GM18907 (cell line): Measurements from ENCODE around the gene ASPN.
A peak's percentile ranks its signal among the peaks of the same experiment; 100 is the strongest.

ENCODE experiments used
- ATAC-seq: cut with Tn5 transposase; IDR thresholded peaks from one replicate; pipeline ENCODE4 v1.9.1; 2021; ENCODE audit warnings: mild to moderate bottlenecking, moderate library complexity; ENCODE audit not compliant: unreplicated experiment

Gene ASPN

DNA sequence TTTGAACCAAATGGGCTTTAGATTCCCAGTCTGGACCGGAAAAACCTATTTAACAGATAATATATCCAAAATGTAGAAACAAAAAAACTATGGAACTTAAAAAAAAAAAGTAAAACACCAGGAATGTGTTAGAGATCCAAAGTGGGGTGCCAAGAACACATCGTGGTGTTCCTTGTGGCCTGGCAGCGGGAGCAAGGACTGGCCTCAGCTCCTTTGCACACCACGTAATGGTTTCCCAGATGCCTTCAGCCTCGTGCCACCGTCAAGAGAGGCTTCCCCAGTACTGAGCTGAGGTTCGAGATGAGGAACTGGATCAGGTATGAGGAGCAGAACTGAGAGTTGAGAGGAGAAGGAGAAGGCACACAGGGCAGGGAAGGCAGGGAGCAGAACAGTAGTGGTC is 3.5 kb downstream of the ASPN start:
- ATAC-seq = no peak

DNA sequence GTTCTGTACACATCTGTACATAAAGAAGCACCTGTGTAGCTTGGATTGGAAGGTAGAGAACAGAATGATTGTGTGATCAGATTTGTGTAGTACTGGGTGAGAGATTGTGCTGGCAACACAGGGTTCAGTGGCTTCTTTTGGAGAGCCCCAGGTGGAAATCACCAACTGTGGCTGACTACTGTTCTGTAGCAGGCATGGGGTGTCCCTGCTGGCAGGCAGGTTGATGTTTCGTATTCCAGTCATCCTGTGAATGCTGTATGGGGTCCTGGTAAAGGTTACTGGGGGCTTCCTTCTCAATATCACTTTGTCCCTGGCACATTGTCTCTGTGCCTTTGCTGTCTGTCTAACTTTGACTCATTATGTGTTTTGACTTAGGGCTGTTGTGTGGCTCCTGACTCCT is 5.3 kb downstream of the ASPN start:
- peak; percentile 72 for ATAC-seq

DNA sequence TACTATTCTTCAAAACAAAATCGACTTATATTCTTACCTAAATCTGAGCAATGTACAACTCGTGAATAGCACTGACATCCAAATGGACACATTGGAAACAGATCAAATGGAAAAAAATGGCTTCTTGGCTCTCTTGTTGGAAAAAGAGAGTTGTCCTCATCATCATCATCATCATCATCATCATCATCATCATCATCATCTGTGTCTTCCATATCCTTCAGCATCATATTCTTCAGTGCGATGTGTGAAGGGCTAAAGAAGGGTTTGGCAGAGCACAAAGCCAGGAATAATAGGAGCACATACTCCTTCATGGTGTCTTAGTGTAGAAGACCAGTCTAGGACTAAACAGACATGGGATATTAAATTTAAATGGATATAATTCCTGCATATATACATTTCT is 7.7 kb downstream of the ASPN start:
- ATAC-seq = no peak

DNA sequence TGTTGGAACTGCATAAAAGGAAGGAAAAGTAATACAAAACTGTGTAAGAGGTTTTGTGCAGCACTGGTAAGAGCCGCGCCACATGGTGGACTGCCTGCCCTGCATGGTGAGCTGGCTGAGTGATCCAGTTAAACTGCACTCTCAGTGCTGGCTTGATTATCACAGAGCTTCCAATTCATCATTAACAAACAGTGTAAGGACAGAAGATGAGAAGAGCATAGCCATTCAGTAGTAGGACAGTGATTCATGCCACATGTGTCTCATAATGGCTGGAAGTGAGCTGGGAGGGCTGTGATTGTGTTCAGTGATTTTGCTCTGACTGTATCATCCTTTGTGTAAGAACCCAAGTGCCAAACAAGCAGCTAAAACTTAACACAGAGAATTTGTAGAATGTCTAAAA is 14.1 kb downstream of the ASPN start:
- ATAC-seq = no peak

DNA sequence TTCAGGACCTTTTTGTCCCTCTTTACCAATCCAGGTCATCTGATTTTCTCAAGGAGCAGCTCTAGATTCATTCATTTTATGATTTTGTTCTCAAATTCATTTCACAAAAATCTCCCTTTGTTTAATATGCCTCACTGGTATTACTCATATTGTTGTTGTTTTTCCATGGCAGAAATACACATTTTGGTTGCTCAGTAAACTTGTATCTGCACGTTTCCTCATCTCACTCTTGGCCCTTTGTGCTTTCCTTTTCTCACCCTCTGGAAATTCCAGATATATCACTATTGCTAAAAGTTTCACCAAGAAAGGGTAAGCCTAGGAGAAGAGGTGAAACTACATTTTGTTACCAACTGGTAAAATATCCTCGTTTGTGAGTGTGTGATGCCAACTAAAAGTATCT is 14.8 kb downstream of the ASPN start:
- ATAC-seq = no peak

DNA sequence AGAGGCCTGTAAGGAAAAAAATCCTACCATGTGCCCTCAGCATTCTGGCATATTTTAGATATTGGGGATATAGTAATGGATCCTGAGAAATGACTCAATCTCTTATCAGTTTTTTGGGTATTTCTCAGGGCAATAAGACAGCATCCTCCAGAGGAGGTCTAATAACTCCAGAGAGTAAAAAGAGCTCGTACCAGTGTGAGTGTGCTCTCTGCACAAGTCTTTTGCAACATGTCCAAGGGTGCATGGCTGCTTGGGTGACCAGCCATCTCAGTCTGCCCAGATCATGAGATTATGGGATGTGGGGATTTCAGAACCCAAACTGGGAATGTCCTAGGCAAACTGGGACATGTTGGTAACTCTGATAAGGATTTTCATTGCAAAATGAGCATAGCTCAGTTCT is 15.3 kb downstream of the ASPN start:
- no peak for ATAC-seq

DNA sequence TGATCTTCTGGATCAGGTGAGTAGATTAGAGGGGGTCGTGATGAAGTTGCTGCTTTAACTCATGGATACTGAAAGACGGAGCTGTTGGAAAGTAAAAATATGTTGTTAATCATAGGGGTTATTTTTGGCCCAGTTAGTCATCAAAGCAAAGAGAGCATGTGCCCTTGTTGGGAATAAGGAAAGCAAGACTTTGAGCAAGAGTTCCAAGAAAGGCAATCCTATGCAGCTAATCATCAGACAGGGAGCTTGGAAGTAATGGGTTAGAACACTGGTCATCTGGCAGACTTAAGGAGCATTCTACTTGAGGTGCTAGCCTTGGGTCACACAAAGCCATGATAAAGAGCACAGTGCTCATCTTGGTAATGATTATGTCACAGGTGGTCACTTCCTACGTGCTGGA is 18.3 kb downstream of the ASPN start:
- no peak for ATAC-seq

DNA sequence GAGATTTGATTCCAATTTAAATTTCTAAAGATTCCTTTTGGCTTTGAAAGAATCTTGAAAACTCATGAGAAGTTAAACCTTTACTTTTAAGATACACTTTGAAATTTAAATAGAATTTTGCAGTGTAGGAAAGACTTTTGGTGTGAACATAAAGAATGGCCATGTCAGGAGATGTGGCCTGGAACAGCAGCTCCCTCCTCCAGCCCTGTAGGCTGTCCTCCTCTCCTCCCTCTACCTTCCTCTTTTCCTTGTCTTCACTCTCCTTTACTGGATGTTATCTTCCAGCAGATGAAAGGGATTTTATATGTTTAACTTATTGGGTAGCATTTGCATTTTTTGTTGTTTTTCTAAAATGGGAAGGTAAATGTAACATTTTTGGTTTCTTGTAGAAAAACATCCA is 18.9 kb downstream of the ASPN start:
- no peak for ATAC-seq

DNA sequence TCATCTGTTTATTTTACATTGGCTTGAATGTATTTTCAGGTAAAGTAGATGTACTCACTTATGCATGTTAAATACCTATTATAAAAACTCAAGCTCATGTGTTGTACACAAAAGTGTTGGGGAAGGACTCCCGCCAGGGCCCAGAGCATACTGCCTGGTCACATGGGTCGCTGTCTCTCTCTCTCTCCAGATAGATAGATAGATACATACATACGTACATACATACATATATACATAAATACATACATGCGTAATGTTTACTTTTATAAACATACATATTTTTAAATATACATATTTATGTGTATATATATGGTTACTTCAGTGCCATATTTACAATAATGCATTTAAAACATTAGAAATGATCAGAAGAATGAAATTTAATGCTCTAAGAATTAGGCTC is 24.7 kb downstream of the ASPN start:
- no peak for ATAC-seq

DNA sequence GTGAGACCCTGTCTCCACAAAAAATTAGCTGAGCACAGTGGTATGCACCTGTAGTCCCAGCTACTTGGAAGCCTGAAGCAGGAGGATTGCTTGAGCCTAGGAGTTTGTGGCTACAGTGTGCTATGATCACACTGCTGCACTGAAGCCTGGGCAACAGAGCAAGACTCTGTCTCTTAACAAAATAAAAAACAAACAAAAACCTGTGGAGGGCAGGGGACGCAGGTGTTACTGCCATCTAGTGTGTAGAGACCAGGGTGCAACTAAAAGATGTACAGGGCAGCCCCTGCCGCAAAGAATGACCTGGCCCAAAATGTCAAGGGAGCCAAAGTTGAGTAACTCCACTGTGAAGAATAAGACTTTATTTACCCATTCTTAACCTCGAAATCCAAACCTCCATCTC is 27.1 kb downstream of the ASPN start:
- ATAC-seq = no peak

DNA sequence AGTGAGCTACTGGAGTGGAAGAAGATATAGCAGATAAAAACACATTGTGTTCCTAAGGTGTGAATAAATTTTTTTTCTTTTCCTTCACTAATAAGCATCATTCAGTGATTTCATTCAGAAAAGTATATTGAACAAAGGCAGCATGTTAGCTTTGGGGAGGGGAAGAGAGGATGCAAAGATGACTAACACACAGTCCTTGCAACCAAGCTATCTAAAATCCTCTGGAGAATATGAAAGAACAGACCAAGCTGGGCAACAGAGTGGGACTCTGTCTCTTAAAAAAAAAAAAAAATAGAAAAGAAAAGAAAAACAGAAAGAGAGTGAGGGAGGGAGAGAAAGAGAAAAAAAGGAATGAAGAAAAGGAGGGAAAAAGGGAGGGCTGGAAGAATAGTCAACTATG is 35.8 kb downstream of the ASPN start:
- ATAC-seq = no peak

DNA sequence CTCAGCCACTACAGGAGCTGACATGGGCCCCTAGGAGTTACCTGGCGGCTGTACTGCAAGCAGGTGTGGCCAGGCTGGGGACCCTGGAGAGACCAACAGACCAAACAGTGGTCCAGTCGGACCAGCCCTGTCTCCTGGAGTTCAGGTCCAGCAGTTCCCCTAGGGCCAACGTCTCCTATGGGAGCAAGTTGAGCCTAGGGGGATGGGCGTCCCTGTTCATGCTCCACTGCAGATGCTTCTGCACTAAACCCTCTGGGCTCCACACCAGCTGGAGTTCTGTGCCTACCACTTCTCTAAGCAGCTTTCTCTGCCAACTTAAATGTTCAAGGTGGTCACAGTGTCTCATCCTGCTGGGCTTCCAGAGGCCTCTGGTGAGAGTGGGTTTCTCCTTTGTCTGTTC is 37.5 kb downstream of the ASPN start:
- ATAC-seq = no peak

DNA sequence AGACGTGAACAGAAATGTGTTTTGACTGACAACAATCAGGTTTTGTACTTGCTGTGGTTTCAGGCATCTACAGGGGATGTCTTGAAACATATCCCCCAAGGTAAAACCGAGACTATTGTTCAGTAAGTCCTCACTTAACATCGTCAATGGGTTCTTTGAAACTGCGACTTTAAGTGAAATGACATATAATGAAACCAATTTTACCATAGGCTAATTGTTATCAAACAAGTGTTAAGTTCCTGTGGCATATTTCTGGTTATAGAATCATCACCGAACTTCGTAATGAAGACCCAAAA is 41.6 kb downstream of the ASPN start:
- no peak for ATAC-seq

DNA sequence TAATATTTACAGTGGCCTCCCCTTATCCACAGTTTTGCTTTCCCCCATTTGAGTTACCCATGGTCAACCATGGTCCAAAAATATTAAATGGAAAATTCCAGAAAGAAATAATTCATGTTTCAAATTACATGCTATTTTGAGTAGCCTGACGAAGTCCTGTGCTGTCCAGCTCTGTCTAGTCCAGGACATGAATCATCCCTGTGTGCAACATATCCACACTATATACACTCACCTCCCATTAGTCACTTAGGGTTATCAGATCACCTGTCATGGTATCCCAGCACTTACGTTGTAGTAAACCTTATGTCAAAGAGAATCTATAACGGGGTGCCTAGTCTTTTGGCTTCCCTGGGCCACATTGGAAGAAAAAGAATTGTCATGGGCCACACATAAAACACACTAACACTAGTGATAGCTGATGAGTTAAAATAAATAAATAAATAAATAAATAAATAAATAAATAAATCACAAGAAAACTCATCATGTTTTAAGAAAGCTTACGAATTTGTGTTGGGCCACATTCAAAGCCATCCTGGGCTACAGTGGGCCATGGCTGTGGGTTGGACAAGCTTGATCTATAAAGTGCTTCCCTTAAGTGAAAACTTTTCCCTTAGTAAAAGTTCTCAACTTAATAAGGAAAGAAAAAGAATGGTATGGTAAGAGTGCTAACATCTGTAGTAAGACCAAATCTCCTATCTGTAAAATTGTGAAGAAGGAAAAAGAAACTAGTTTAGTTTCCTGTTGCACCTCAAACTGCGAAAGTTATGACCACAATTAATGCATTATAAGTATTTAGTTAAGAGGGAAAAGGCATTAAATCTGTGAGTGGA is 42.2 kb downstream of the ASPN start:
- ATAC-seq = no peak

DNA sequence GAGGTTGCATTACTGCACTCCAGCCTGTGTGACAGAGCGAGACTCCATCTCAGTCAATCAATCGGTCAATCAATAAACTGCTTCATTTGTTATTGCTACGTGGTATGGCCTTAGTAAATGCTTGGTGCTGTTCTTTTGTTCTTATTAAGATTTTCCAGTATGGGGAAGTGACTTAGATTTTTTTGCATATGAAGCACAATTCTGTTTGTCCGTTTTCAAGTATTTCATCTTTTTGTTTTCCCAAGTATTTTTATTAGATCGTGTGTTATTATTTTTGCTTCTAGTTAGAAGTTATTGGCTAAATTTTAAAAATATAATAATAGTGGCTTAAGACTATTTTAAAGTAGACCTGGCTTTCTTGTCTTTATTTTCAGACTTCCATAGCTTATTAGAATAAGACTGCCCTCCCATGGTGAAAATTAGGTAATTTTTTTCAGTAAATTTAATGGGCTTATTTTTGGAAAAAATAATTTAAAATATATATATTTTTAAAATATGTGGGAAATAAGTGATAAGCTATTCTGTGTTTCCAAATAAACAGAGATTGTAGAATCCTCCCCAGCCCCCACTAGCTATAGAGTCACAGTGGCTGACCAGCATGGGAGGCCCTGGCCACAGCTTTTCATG is 43.3 kb downstream of the ASPN start:
- ATAC-seq = no peak

DNA sequence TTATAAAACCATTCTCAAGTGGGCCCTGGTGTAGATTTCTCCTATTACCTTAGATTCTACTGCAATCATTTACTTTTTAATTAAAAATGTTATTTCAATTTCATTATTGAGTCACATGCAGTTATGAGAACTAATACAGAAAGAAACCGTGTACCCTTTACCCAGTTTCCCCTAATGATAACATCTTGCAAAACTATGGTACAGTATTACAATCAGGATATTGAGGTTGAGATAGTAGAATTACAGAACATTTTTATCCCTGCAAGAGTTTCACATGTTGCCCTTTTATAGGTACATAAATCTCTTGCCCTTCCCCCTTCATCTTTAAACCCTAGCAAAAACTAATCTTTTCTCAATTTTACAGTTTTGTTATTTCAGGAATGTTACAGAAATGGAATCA is 47.0 kb downstream of the ASPN start:
- no peak for ATAC-seq

DNA sequence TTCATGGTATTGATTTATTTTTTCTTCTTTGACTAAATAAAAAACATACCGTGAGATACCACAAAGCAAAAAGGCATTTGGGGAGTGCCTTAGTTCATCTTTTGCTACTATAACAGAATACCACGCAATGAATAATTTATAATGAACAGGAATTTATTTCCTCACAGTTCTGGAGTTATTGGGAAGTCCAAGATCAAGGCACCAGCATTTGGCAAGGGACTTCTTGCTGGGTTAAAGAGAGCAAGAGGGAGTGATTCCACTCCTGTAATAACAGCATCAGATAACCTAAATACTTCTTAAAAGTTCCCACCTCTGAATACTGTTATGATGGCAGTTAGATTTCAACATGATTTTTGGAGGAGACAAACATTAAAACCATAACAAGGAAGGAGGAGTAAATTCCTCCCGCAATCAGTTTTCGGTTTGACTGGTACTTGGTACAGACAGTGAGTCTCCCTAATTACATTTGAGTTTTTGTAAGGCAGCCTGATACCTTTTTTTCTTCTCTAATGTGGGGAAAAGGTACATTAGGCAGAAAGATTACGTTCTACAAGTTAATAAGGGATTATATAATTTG is 49.2 kb downstream of the ASPN start:
- no peak for ATAC-seq

DNA sequence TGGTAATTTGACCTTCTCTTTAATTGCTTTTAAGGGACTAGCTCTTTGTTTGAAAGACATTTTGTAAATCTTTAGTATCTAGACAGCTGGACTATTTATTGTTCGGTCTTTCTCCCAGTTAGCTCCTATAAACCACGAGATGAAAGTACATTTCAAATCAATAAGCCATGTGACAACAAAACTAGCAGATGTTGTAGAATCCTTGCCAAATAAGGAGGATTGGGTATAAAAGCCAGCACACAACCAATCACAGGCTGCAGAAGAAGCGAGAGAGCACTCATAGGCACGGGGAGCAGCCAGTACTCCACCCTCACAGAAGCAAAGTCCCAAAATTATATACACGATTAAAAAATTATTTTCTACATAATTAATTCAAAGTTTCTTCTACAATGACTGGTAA is 50.0 kb downstream of the ASPN start:
- no peak for ATAC-seq

DNA sequence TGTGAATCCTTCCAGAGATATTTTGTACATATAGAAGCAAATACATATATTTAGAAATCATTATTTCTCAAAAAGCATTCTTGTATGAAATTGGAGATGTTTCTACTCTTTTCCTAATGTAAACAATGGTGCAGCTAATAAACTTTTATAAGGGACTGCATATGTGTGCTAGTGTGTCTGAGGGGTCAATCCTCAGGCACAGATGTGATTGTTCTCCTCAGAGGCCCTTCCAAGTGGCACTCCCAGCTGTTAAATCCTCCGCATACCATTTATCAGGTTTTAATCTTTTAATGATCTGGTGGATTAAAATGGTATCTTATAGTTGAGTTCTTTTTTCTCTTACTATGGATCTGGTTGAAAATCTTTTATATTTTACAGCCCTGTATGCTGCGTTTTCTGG is 52.5 kb downstream of the ASPN start:
- no peak for ATAC-seq

DNA sequence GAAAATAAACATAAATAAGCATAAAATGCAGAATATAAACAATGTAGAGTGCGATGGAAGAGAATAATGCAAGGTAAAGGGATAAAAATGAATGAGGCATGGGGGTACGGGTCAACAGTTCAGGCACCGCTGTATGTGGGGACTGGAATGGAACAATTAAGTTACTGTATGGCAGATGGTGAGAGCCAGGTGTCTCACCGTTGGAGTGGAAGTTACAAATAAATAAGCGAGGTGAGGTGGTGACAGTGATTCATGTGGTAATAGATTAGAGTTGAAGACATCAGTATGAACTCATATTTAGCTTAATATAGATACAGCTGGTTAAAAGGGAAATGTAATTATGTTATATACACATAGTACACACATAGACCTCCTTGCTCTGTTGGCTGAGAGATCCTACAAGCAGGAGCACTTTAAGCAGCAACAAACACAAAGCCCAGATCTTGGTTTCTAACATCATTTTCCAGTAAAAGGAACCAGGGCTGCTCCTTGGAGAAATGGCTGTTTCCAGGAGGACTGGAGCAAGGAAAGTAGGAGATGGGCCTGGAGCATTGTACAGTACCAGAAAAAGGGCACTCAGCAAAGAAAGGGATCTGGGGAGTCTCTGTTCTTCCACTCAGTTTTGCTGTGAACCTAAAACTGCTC is 55.7 kb downstream of the ASPN start:
- no peak for ATAC-seq

DNA sequence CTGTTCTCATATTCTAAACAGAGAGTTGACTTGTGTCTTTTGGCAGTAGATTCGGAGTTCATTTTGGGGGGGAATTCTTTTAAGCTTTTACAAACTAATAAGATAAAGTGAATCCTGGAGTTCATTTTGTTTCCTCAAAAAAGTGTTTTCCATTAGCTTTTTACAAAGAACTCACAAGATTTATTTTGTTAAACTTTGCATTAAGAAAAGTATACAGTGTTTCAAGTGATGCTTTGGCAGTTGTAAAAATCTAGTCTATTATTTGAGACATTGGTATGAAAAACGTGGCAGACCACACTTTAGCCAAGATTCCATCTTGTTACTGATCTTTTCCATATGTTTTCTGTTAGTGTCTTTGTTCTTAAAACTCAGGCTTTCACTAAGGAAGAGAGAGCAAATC is 56.8 kb downstream of the ASPN start:
- no peak for ATAC-seq

DNA sequence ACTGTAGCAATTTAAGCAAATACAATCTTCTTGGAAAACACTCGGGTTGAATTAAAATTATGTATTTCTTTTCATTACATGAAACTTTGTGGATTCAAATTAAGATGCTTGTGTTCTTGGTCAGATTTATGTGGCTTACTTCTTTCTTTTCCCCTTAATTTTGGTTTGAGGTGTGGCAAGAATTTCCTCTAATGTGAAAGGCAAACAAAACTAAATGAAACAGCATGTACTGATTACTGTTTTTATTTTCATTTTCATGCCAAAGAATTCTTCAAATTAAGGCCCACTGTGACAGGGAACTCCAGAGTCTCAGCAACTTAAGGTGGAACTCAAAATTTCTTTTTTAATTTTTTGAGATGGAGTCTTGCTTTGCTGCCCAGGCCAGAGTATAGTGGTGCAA is 58.0 kb downstream of the ASPN start, which contains the start of gene OMD:
Gene OMD (minus strand): TSS at position 132 of the 400 bp plus-strand sequence. CDS start 6,913 bp downstream, outside the sequence.
- no peak for ATAC-seq
